HG03103 (cell line): Measurements from ENCODE around the gene GPX3.

ENCODE experiments used
- ATAC-seq: cut with Tn5 transposase; IDR thresholded peaks from one replicate; pipeline ENCODE4 v1.9.1; 2021; ENCODE audit warnings: low read depth; ENCODE audit not compliant: unreplicated experiment

Gene GPX3

DNA sequence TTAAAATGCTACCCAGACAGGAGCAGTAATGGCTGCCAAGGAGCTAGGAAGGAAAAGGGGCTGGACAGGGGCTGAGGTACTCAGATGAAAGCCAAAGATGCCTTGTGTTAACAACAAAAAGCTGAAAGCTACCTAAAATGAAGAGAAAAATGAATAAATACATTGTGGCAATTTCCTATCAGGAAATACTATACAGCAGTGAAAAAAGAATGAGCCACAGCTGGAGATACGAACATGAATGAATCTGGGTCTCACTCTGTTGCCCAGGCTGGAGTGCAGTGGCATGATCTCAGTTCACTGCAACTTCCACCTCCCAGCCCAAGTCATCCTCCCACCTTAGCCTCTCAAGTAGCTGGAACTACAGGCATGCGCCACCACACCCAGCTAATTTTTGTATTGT lies 54.2 kb downstream of the GPX3 start:
- ATAC-seq, result no peak

DNA sequence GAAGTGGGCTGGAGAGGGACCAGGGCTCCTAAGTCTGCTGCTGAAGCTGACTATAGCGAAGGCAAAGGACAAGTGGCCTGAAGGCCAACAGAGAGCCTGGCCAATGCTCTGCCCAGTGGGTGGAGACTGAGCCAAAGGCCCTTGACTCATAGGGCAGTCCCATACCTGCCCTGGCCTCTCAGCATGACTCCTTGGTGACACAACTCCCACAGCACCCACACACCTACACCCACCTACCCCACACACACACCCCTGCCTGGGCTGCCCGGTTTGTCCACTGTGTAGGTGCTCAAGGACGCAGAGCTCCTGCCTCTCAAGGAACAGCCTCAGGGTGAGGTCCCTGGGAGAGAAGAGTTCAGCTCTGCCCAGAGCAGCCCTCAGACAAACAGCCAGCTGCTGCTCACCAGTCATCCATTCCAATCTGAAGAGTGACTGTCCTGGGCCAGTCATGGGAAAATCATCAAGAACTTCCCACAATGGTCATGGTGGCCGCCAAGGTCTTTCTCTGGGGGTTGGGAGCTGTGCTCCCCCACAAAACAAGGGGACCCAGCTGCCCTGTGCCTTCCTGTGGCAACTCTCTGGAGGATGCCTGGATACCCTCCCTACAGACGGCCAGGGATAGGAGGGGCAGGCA lies 55.4 kb downstream of the GPX3 start:
- no peak for ATAC-seq

DNA sequence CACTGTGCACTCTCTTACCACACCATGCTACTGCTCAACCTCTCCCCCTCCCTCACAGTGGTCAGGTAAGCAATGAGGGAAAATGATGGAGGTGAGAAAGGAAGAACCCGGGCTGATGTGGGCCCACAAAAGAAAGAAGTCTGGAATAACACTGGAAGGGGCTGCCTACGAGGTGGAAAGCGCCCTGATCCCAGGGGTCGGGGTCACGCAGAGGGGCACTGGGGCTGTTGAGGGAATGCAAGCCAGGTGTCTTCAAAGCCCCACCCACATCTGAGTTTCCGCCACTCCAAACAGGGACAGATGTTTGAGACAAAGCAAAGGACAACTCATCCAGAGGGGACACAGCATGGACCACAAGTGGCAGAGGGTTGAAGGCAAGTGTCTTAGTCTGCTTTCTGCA lies 56.2 kb downstream of the GPX3 start:
- ATAC-seq, result no peak

DNA sequence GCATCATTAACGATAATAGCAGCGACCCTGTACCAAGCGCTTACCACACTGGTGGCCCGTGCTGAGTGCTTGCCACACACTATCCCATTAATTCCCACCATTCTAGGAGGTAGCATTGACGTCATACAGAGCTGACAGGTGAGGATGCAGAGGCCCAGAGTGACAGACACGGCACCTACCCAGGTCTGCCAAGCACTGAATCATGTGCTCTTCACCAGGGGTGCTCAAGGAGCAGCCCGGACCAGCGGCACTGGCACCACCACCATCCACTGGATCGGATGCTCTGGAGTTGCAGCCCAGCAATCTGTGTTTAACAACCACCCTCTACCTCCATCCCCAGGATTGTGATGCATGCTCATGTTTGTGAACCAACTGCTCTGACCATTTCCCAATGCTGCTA lies 57.0 kb downstream of the GPX3 start:
- ATAC-seq, result no peak

DNA sequence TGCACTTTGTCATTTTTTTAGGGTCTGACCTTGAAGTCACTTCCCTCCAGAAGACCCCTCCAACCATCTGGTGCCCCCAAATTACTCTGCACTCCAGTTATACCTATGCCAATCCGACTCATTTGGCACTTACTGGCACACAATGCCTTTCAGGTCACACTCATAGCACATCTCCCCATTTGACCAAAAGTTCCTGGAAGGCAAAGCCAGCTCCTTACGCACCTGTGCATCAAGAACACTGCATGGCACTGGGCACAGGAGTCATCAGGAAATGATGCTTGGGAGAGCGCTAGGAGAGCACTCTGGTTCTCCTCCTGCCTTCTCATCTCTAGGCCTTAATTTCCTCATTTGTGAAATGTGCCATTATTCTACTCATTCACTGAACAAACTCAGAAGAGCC lies 57.6 kb downstream of the GPX3 start:
- ATAC-seq, result no peak
